SK-N-SH (cell line): Measurements from ENCODE around the gene FADD. TPM values are rescaled to one million over a fixed set of nuclear protein-coding genes. Genes with fewer than 3 reads are reported as not detected.

Experiments
- CTCF ChIA-PET: fragments of 300-600, 350-600 bp; formaldehyde crosslinking; extraction: SDS; loops from one replicate; lab custom pipeline; 2021; lab: Yijun Ruan, JAX
- POLR2A ChIA-PET: fragments of 350-600 bp; sonication (Branson Sonifier 250); formaldehyde crosslinking; extraction: SDS; loops from one replicate; lab custom pipeline; 2020; ENCODE audit warnings: antibody characterized with exemption, inconsistent platforms; lab: Yijun Ruan, JAX
- DNase-seq: peaks from one replicate; pipeline ENCODE4 v3.0.0; 2012
- H2AFZ ChIP-seq: fragments of 200-600 bp; sonication (generic); 2 replicates; pipeline ENCODE4 v1.8.1; 2016; ENCODE audit warnings: antibody characterized with exemption, mild to moderate bottlenecking, low read depth
- H3F3A ChIP-seq: fragments of 200-600 bp; sonication (generic); replicated peaks from 2 replicates; pipeline ENCODE3; 2016; ENCODE audit warnings: antibody characterized with exemption, mild to moderate bottlenecking; ENCODE audit not compliant: insufficient read depth
- H3K27ac ChIP-seq, 2 experiments: fragments of 200-500 bp in 1 of 2; fragments of 200-600 bp in 1 of 2; sonication (Bioruptor generic) in 1 of 2; sonication (generic), shearing (Covaris generic) in 1 of 2; 2 replicates each; pipeline versions ENCODE4 v1.5.1 to v1.6.1; 2014 to 2016; ENCODE audit warnings: low read depth in 2 of 2, inconsistent platforms in 1 of 2, low read length in 1 of 2, mild to moderate bottlenecking in 1 of 2, mixed read lengths in 1 of 2
- H3K27me3 ChIP-seq: fragments of 200-600 bp; sonication (generic), shearing (Covaris generic); 2 replicates; pipeline ENCODE4 v1.6.1; 2016; ENCODE audit warnings: mixed run types; ENCODE audit not compliant: insufficient read depth
- H3K36me3 ChIP-seq, 2 experiments: fragments of 200-500 bp in 1 of 2; fragments of 200-600 bp in 1 of 2; sonication (Bioruptor generic) in 1 of 2; sonication (generic) in 1 of 2; replicated peaks in 1 of 2; 2 replicates each; pipeline versions ENCODE3 to v1.5.1; 2014 to 2016; ENCODE audit warnings: low read length in 1 of 2, mild to moderate bottlenecking in 1 of 2; ENCODE audit not compliant: insufficient read depth in 2 of 2, control insufficient read depth in 1 of 2
- H3K4me1 ChIP-seq, 2 experiments: fragments of 200-500 bp in 1 of 2; fragments of 200-600 bp in 1 of 2; sonication (Bioruptor generic) in 1 of 2; sonication (generic), shearing (Covaris generic) in 1 of 2; 2 replicates each; pipeline versions ENCODE4 v1.5.1 to v1.6.1; 2014 to 2016; ENCODE audit warnings: low read depth in 1 of 2, low read length in 1 of 2, mixed run types in 1 of 2; ENCODE audit not compliant: insufficient read depth in 2 of 2, control insufficient read depth in 1 of 2
- H3K4me2 ChIP-seq: fragments of 200-600 bp; sonication (generic), shearing (Covaris generic); 2 replicates; pipeline ENCODE4 v1.6.1; 2017; ENCODE audit warnings: mixed run types
- H3K4me3 ChIP-seq, 2 experiments: fragments of 200-500 bp in 1 of 2; fragments of 200-600 bp in 1 of 2; sonication (Bioruptor generic) in 1 of 2; sonication (generic), shearing (Covaris generic) in 1 of 2; 2 replicates each; pipeline versions ENCODE4 v1.5.1 to v1.8.1; 2014 to 2016; ENCODE audit warnings: low read depth in 2 of 2, inconsistent platforms in 1 of 2, low read length in 1 of 2, mild to moderate bottlenecking in 1 of 2, mixed read lengths in 1 of 2, moderate library complexity in 1 of 2
- H3K79me2 ChIP-seq: fragments of 200-600 bp; sonication (generic); 2 replicates; pipeline ENCODE4 v1.8.1; 2017; ENCODE audit warnings: mild to moderate bottlenecking; ENCODE audit not compliant: insufficient read depth
- H3K9ac ChIP-seq: fragments of 200-600 bp; sonication (generic); 2 replicates; pipeline ENCODE4 v1.6.1; 2017; ENCODE audit warnings: mixed run types
- H3K9me2 ChIP-seq: fragments of 200-600 bp; sonication (generic); 2 replicates; pipeline ENCODE4 v1.6.1; 2017; ENCODE audit warnings: mixed run types
- H3K9me3 ChIP-seq: fragments of 200-600 bp; sonication (generic); 2 replicates; pipeline ENCODE4 v1.6.1; 2017; ENCODE audit warnings: mixed run types, mild to moderate bottlenecking, moderate library complexity
- H4K20me1 ChIP-seq: fragments of 200-600 bp; sonication (generic); 2 replicates; pipeline ENCODE4 v1.6.1; 2017; ENCODE audit warnings: mild to moderate bottlenecking, mixed run types; ENCODE audit not compliant: insufficient read depth
- CTCF ChIP-seq: fragments of 200-600 bp; sonication (generic); IDR thresholded peaks from 2 replicates; pipeline ENCODE4 v1.6.1; 2017; ENCODE audit warnings: antibody characterized with exemption, mild to moderate bottlenecking, moderate library complexity
- EP300 ChIP-seq, 2 experiments: IDR thresholded peaks; 2 replicates each; pipeline versions ENCODE4 v1.4.0 to v1.6.1; 2012; ENCODE audit warnings: borderline replicate concordance in 1 of 2, low read depth in 1 of 2, low read length in 1 of 2
- FOSL2 ChIP-seq: IDR thresholded peaks from 2 replicates; pipeline ENCODE4 v1.4.0; 2012; ENCODE audit warnings: low read depth, mild to moderate bottlenecking, moderate library complexity, borderline replicate concordance
- FOXJ3 ChIP-seq: sonication (generic); formaldehyde crosslinking; IDR thresholded peaks from 2 replicates; pipeline ENCODE4 v1.5.1; 2020; ENCODE audit warnings: mild to moderate bottlenecking, missing genetic modification reagents
- FOXM1 ChIP-seq: IDR thresholded peaks from 2 replicates; pipeline ENCODE4 v1.4.0; 2012; ENCODE audit warnings: low read depth, mild to moderate bottlenecking
- JUND ChIP-seq: IDR thresholded peaks from 2 replicates; pipeline ENCODE4 v1.4.0; 2012
- MAX ChIP-seq: IDR thresholded peaks from 2 replicates; pipeline ENCODE4 v1.4.0; 2012; ENCODE audit warnings: low read depth
- MEF2A ChIP-seq: IDR thresholded peaks from 2 replicates; pipeline ENCODE4 v1.4.0; 2012; ENCODE audit warnings: low read depth, borderline replicate concordance
- NFIC ChIP-seq: IDR thresholded peaks from 2 replicates; pipeline ENCODE4 v1.4.0; 2012; ENCODE audit warnings: borderline replicate concordance
- NRF1 ChIP-seq: IDR thresholded peaks from 2 replicates; pipeline ENCODE4 v1.6.1; 2012; ENCODE audit warnings: low read depth, mild to moderate bottlenecking, low read length
- PBX3 ChIP-seq: IDR thresholded peaks from 2 replicates; pipeline ENCODE4; 2012
- RCOR1 ChIP-seq: fragments of 150-350 bp; IDR thresholded peaks from 2 replicates; pipeline ENCODE4 v1.6.1; 2017; ENCODE audit warnings: antibody characterized with exemption, low read length
- RFX5 ChIP-seq: IDR thresholded peaks from 2 replicates; pipeline ENCODE4 v1.6.1; 2012; ENCODE audit warnings: mild to moderate bottlenecking, improper control_type of control experiment, low read length
- TEAD4 ChIP-seq: IDR thresholded peaks from 2 replicates; pipeline ENCODE4 v1.4.0; 2012; ENCODE audit warnings: mild to moderate bottlenecking, borderline replicate concordance; ENCODE audit not compliant: insufficient read depth
- YY1 ChIP-seq: IDR thresholded peaks from 2 replicates; pipeline ENCODE4 v1.4.0; 2012; ENCODE audit warnings: low read depth, mild to moderate bottlenecking
- ZBTB33 ChIP-seq: IDR thresholded peaks from 2 replicates; pipeline ENCODE4 v1.4.0; 2012; ENCODE audit warnings: low read depth, borderline replicate concordance
- WGBS: methylation state at CpG from one replicate; pipeline ENCODE4 v1.1.6; 2017; ENCODE audit warnings: low lambda C conversion rate; 5-methylcytosine and 5-hydroxymethylcytosine counted together
- polyA plus RNA-seq, 3 experiments: library from polyadenylated mRNA; depleted of rRNA; stranded (reverse); fragments of >200 nt; gene quantifications; 2 replicates each; pipeline ENCODE4 v1.2.3, GENCODE V29; 2012

The FADD gene
- polyA plus RNA-seq, 1 of the 3 experiments (the other 2 are of a cell fraction): 23.8 TPM

GRCh38 chr11:70210530-70210929 is 7.4 kb downstream of the FADD start:
- Histone ChIP-seq H3K27ac (no peak overlapping the region; a peak in 1 of 4 replicates), H3K4me3 (no peak overlapping the region), H3K9ac (no peak overlapping the region), H3K9me2 (no peaks in the 10 kb centered on the region), H3K4me1 (no peaks in the 10 kb centered on the region; a peak in 1 of 4 replicates), H3K36me3 (peaks cover 12 to 21% of the 10 kb centered on the region in 2 experiments), H2AFZ (no peak overlapping the region), H3K79me2 (peaks cover 19% of the 10 kb centered on the region), H4K20me1 (peaks cover 40% of the 10 kb centered on the region), H3F3A (peaks cover 27% of the 10 kb centered on the region), H3K9me3 (no peaks in the 10 kb centered on the region), H3K4me2 (no peak overlapping the region), H3K27me3 (no peaks in the 10 kb centered on the region)
- no peak for TF ChIP-seq FOXJ3 (CRISPR knock-in tag)
- TF ChIP-seq MAX: no peak
- no peak for TF ChIP-seq PBX3
- TF ChIP-seq NRF1: no peak
- TF ChIP-seq RCOR1: no peak
- TF ChIP-seq CTCF: no peak
- TF ChIP-seq JUND: no peak
- TF ChIP-seq YY1: no peak
- no peak for TF ChIP-seq RFX5
- TF ChIP-seq FOXM1: no peak
- TF ChIP-seq EP300 (IDR thresholded peaks at IDR 0.05; ENCODE audit: borderline replicate concordance in 1 of 2, low read depth in 1 of 2, low read length in 1 of 2): no peak
- no peak for TF ChIP-seq NFIC
- TF ChIP-seq MEF2A: no peak
- no peak for TF ChIP-seq ZBTB33
- TF ChIP-seq TEAD4: no peak
- TF ChIP-seq FOSL2: no peak
- no peak for DNase-seq
- ChIA-PET POLR2A (interaction anchor here (1.6 kb wide), 1 partner anchor 15 kb away, joined by 4 read pairs; no protein-coding TSS in a partner anchor), CTCF (interaction anchor here (0.8 to 1.5 kb wide), 4 partner anchors 16 to 525 kb away, joined by 3 to 5 read pairs (median 4); no protein-coding TSS in a partner anchor)
- WGBS: 78% methylated on average over 5 of the region's 5 CpGs
